K562 (cell line): ENCODE data around the gene PDF. TPM values are rescaled to one million over a fixed set of nuclear protein-coding genes. Genes with fewer than 3 reads are reported as not detected.

ENCODE experiments used
- ATAC-seq: fragments of 200-7000 bp; cut with Tn5 transposase; 3 replicates; pipeline ENCODE4 v1.9.1; 2020; ENCODE audit warnings: moderate library complexity
- BruUV-seq: library from RNA; stranded (reverse); fragments of 400-500 nt; replicated peaks from 2 replicates; lab custom pipeline; 2021; lab: Mats Ljungman, UMichigan
- CTCF ChIA-PET: fragments of 300-600 bp; formaldehyde crosslinking; extraction: SDS; loops from one replicate; lab custom pipeline; 2021; ENCODE audit warnings: low intra/inter-chr PET ratio; lab: Yijun Ruan, JAX
- POLR2A ChIA-PET: fragments of 300-600, 350-650 bp; sonication (Branson Sonifier 250); formaldehyde crosslinking; extraction: SDS; loops from one replicate; lab custom pipeline; 2021; ENCODE audit warnings: antibody characterized with exemption, inconsistent platforms; lab: Yijun Ruan, JAX
- DNase-seq, 4 experiments: peaks; one replicate each; pipeline versions ENCODE4 v3.0.0 to v3.0.0-alpha.2; 2011 to 2018; ENCODE audit warnings: low spot score in 3 of 4, mixed read lengths in 3 of 4; ENCODE audit errors: extremely low read depth in 1 of 4
- FAIRE-seq: peaks from 2 replicates; lab custom pipeline; 2011; peaks lifted over from hg19 to GRCh38; lab: Jason Lieb, UNC
- H2AFZ ChIP-seq: 2 replicates; pipeline ENCODE4 v1.6.0; 2011; ENCODE audit warnings: low read depth, low read length, control low read depth, inconsistent platforms
- H3K27ac ChIP-seq: fragments of 200-600 bp; 3 replicates; pipeline ENCODE4 v1.8.0; 2011; ENCODE audit warnings: low read depth, mild to moderate bottlenecking, control low read depth, inconsistent platforms, low read length, moderate library complexity, mixed read lengths; ENCODE audit errors: extremely low read depth
- H3K27me3 ChIP-seq, 2 experiments: fragments of 300-600 bp in 1 of 2; 2 replicates in 1 of 2; 3 replicates in 1 of 2; pipeline versions ENCODE4 v1.6.0 to v1.8.0; 2011; ENCODE audit warnings: inconsistent platforms in 2 of 2, low read length in 2 of 2, mild to moderate bottlenecking in 1 of 2, mixed read lengths in 1 of 2, moderate library complexity in 1 of 2; ENCODE audit not compliant: control insufficient read depth in 2 of 2, insufficient read depth in 2 of 2
- H3K36me3 ChIP-seq: fragments of 300-600 bp; 3 replicates; pipeline ENCODE4 v1.8.0; 2011; ENCODE audit warnings: mild to moderate bottlenecking, low read length, inconsistent platforms; ENCODE audit not compliant: control insufficient read depth, insufficient read depth
- H3K4me1 ChIP-seq, 2 experiments: fragments of 200-600 bp in 1 of 2; replicated peaks in 1 of 2; 2 replicates in 1 of 2; 3 replicates in 1 of 2; pipeline versions ENCODE4 v1.5.1 to v1.8.0; 2011; ENCODE audit warnings: inconsistent platforms in 2 of 2, low read length in 2 of 2, mild to moderate bottlenecking in 1 of 2, mixed read lengths in 1 of 2, moderate library complexity in 1 of 2; ENCODE audit not compliant: control insufficient read depth in 2 of 2, insufficient read depth in 2 of 2
- H3K4me2 ChIP-seq: 2 replicates; pipeline ENCODE4 v1.6.1; 2011; ENCODE audit warnings: low read length, control low read depth, inconsistent platforms, mixed read lengths; ENCODE audit not compliant: insufficient read depth
- H3K4me3 ChIP-seq: fragments of 200-600 bp; sonication (generic), shearing (Covaris generic); 2 replicates; pipeline ENCODE4 v1.5.1; 2016; ENCODE audit warnings: control low read depth, inconsistent platforms
- H3K79me2 ChIP-seq: fragments of 200-600 bp; 3 replicates; pipeline ENCODE4 v1.8.0; 2011; ENCODE audit warnings: low read length, inconsistent platforms; ENCODE audit not compliant: control insufficient read depth, insufficient read depth
- H3K9ac ChIP-seq, 2 experiments: 2 replicates each; pipeline versions ENCODE4 v1.6.0 to v1.6.1; 2011; ENCODE audit warnings: low read depth in 2 of 2, low read length in 2 of 2, control low read depth in 1 of 2, inconsistent platforms in 1 of 2, mild to moderate bottlenecking in 1 of 2, mixed read lengths in 1 of 2; ENCODE audit not compliant: insufficient read depth in 1 of 2
- H3K9me1 ChIP-seq: one replicate; pipeline ENCODE4 v1.6.0; 2011; ENCODE audit warnings: inconsistent platforms, mild to moderate bottlenecking, low read length, moderate library complexity; ENCODE audit not compliant: control insufficient read depth, insufficient read depth
- H3K9me3 ChIP-seq: replicated peaks from 2 replicates; pipeline ENCODE4 v1.5.1; 2011; ENCODE audit warnings: low read depth, low read length, inconsistent platforms; ENCODE audit not compliant: control insufficient read depth, insufficient read depth
- H4K20me1 ChIP-seq: replicated peaks from 2 replicates; pipeline ENCODE4 v1.6.1; 2011; ENCODE audit warnings: low read length, inconsistent platforms, mixed read lengths; ENCODE audit not compliant: control insufficient read depth, insufficient read depth
- CBX8 ChIP-seq: fragments of 200-600 bp; sonication (generic); IDR thresholded peaks from 2 replicates; pipeline ENCODE4 v1.6.1; 2012; ENCODE audit warnings: borderline replicate concordance, mixed run types, low read depth, mild to moderate bottlenecking, moderate library complexity, mixed read lengths, low read length, control low read depth, inconsistent platforms; ENCODE audit not compliant: poor library complexity, severe bottlenecking; ENCODE audit errors: extremely low read depth
- HMG20B ChIP-seq: fragments of 250-450 bp; sonication (Bioruptor Pico); IDR thresholded peaks from 2 replicates; pipeline ENCODE4 v1.5.0; 2021; ENCODE audit warnings: mild to moderate bottlenecking
- NR2F6 ChIP-seq: fragments of 450-650 bp; formaldehyde crosslinking; IDR thresholded peaks from 2 replicates; pipeline ENCODE4 v1.4.0; 2020; ENCODE audit warnings: mild to moderate bottlenecking
- TEAD1 ChIP-seq, 2 experiments: fragments of 450-650 bp in 1 of 2; sonication (generic) in 1 of 2; formaldehyde crosslinking; IDR thresholded peaks; 2 replicates each; pipeline versions ENCODE4 v1.4.0 to v1.8.0; 2020 to 2022; ENCODE audit warnings: mild to moderate bottlenecking in 2 of 2, missing genetic modification reagents in 1 of 2
- ZKSCAN8 ChIP-seq: fragments of 200-800 bp; sonication (Bioruptor generic); IDR thresholded peaks from 2 replicates; pipeline ENCODE4 v1.6.1; 2016; ENCODE audit warnings: missing genetic modification characterization, missing compliant biosample characterization
- ZNF134 ChIP-seq: fragments of 250-450 bp; sonication (Bioruptor Pico); conservative IDR thresholded peaks from 2 replicates; pipeline ENCODE4 v1.4.0; 2020
- WGBS: fragments of 100-300 bp; shearing (Covaris generic); methylation state at CpG from one replicate; pipeline ENCODE4 v1.1.6; 2016; ENCODE audit warnings: low coverage, mixed read lengths; ENCODE audit not compliant: insufficient coverage; ENCODE audit errors: missing lambda C conversion rate; 5-methylcytosine and 5-hydroxymethylcytosine counted together
- in situ Hi-C: fragments of 300-500 bp; cut with MboI; formaldehyde crosslinking; loops from 4 replicates; pipeline ENCODE4 v1.15.0; 2018; ENCODE audit warnings: inconsistent platforms, mixed read lengths
- intact Hi-C: fragments of 100-400 bp; cut with micrococcal nuclease; formaldehyde crosslinking; loops from 2 replicates; pipeline ENCODE4 v1.14.2; 2022
- polyA plus RNA-seq, 8 experiments: library from polyadenylated mRNA; depleted of rRNA in 4 of 8; stranded (reverse) in 5 of 8; unstranded in 3 of 8; fragments of >200 nt; fragmentation: Nextera tagmentation in 2 of 8; fragmentation: Illumina TruSeq in 1 of 8; extraction: Ambion mirVana in 2 of 8; extraction: Trizol in 1 of 8; gene quantifications; 2 replicates each; pipeline versions ENCODE4 v1.2.1 to v1.2.3, GENCODE V29; 2011 to 2014; ENCODE audit warnings: inconsistent platforms in 1 of 8, missing spikeins in 1 of 8
- total RNA-seq, 7 experiments: library from RNA; depleted of rRNA in 6 of 7; stranded (reverse); fragments of >200 nt in 6 of 7; fragmentation: Illumina TruSeq in 2 of 7; extraction: Trizol in 2 of 7; gene quantifications; 2 replicates each; pipeline versions ENCODE4 v1.2.1 to v1.2.3, GENCODE V29; 2011 to 2021; ENCODE audit warnings: low replicate concordance in 1 of 7
- TF ChIP-seq, protein P1 (sequence below): fragments of 450-650 bp; IDR thresholded peaks from 2 replicates; pipeline ENCODE4 v1.6.1; 2016; ENCODE audit warnings: borderline replicate concordance
- TF ChIP-seq, protein P2 (sequence below): fragments of 250-450 bp; sonication (Bioruptor Pico); IDR thresholded peaks from 2 replicates; pipeline ENCODE4 v1.8.0; 2021; ENCODE audit warnings: moderate library complexity, mild to moderate bottlenecking, inconsistent platforms

Gene PDF
- total and polyA plus RNA-seq, 9 of the 15 experiments (the other 6 are each of a cell fraction or from before 2014, with no cell fraction given): 0.15 to 72.4 (median 5.6) TPM

DNA sequence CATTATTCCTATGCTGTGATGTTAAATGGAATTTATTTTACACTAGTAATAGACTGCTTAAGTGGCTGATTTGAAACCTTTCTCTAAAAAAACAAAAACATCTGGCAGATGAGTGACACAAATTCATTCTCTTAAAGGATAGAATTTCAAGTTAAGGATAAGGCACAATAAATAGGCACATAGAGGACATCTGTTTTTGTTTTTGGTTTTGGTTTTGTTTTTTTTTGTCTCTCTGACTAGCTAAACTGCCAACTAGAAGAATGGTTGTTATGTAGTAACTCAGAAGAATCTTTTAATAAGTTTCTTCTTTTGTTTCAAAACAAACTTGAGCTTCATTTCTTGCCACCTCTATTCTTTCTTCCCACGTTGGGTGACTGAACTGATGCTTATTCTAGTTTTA lies 24.4 kb downstream of the PDF start (continued):
- TF ChIP-seq NR2F6 (no peak), ZKSCAN8 (CRISPR knock-in tag) (no peak), CBX8 (no peak), HMG20B (no peak), TEAD1 (CRISPR knock-in tag; IDR thresholded peaks at IDR 0.05) (no peak)
- TF ChIP-seq, protein P1, sequence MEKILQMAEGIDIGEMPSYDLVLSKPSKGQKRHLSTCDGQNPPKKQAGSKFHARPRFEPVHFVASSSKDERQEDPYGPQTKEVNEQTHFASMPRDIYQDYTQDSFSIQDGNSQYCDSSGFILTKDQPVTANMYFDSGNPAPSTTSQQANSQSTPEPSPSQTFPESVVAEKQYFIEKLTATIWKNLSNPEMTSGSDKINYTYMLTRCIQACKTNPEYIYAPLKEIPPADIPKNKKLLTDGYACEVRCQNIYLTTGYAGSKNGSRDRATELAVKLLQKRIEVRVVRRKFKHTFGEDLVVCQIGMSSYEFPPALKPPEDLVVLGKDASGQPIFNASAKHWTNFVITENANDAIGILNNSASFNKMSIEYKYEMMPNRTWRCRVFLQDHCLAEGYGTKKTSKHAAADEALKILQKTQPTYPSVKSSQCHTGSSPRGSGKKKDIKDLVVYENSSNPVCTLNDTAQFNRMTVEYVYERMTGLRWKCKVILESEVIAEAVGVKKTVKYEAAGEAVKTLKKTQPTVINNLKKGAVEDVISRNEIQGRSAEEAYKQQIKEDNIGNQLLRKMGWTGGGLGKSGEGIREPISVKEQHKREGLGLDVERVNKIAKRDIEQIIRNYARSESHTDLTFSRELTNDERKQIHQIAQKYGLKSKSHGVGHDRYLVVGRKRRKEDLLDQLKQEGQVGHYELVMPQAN: no peak
- TF ChIP-seq, protein P2, sequence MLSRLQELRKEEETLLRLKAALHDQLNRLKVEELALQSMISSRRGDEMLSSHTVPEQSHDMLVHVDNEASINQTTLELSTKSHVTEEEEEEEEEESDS (CRISPR knock-in tag): no peak
- TF ChIP-seq, all 486 proteins: peak for 0

DNA sequence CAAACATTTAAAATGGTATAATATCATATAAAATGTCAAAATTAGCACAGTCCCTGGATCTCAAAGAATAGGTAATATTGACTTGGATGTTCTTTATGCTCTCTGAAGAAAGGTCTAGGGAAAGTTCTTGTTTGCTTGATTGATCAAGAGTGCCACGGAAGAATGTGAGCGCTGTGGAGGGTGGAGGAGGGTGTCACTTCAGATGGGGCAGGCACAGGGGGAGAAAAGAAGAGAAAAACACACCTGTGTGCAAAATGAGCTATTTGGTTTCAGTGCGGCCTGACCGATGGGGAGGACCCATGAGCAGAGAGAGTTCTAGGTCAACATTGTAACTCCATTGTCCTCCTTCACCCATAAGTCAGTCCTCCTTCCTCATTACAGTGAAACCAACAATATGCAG lies 28.1 kb downstream of the PDF start:
- Histone ChIP-seq H2AFZ (no peak overlapping the region), H3K4me3 (no peak overlapping the region), H3K27me3 (no peaks in the 10 kb centered on the region), H3K27ac (no peak overlapping the region), H3K9me3 (no peaks in the 10 kb centered on the region), H3K79me2 (no peaks in the 10 kb centered on the region), H4K20me1 (no peaks in the 10 kb centered on the region), H3K4me2 (no peak overlapping the region), H3K9me1 (no peaks in the 10 kb centered on the region), H3K9ac (no peak overlapping the region), H3K36me3 (no peaks in the 10 kb centered on the region; the same call in 2 of the 3 replicates), H3K4me1 (no peaks in the 10 kb centered on the region)
- DNase-seq: no peak
- FAIRE-seq: no peak
- intact Hi-C loops: loop anchor here (10.0 kb wide), 1 partner anchor 458 kb away; the partner anchor contains the start of gene TANGO6
- ATAC-seq: no peak
- CTCF ChIA-PET: no interaction called here
- WGBS: 65% methylated on average over 4 of the region's 4 CpGs
- no peak for TF ChIP-seq ZNF134 (CRISPR knock-in tag)
- in situ Hi-C loops: no loop called here
- BruUV-seq: no TSS peak
- POLR2A ChIA-PET: interaction anchor here (0.7 kb wide), 1 partner anchor 34 kb away, joined by 6 read pairs; no protein-coding TSS in a partner anchor
